Mesenchymal stem cell (in vitro differentiated cells and primary cell): Measurements from ENCODE around the gene FAM240A.

Experiments
- DNase-seq: peaks from one replicate; pipeline ENCODE4 v3.0.0-alpha.2; 2013
- H2AFZ ChIP-seq: one replicate; pipeline ENCODE4 v1.6.1; 2013; ENCODE audit warnings: low read depth, mild to moderate bottlenecking, control low read depth, inconsistent platforms, low read length, moderate library complexity
- H2AK5ac ChIP-seq: 2 replicates; pipeline ENCODE4 v1.6.1; 2013; ENCODE audit warnings: low read length, moderate library complexity, mild to moderate bottlenecking, inconsistent platforms; ENCODE audit not compliant: severe bottlenecking
- H2BK120ac ChIP-seq: one replicate; pipeline ENCODE4 v1.6.1; 2013; ENCODE audit warnings: low read depth, mild to moderate bottlenecking, inconsistent platforms, low read length, moderate library complexity
- H2BK12ac ChIP-seq, 2 experiments: one replicate each; pipeline ENCODE4 v1.6.1; 2013; ENCODE audit warnings: inconsistent platforms in 2 of 2, low read length in 2 of 2, mild to moderate bottlenecking in 2 of 2, moderate library complexity in 2 of 2, control low read depth in 1 of 2
- H2BK15ac ChIP-seq: one replicate; pipeline ENCODE4 v1.6.1; 2013; ENCODE audit warnings: mild to moderate bottlenecking, low read depth, inconsistent platforms; ENCODE audit not compliant: poor library complexity, severe bottlenecking
- H2BK5ac ChIP-seq: 2 replicates; pipeline ENCODE4 v1.6.1; 2013; ENCODE audit warnings: low read depth, mild to moderate bottlenecking, low read length, control low read depth, inconsistent platforms; ENCODE audit not compliant: poor library complexity, severe bottlenecking
- H3K14ac ChIP-seq, 2 experiments: one replicate each; pipeline ENCODE4 v1.6.1; 2013; ENCODE audit warnings: inconsistent platforms in 2 of 2, low read length in 2 of 2, control low read depth in 1 of 2, mild to moderate bottlenecking in 1 of 2, moderate library complexity in 1 of 2
- H3K18ac ChIP-seq, 2 experiments: one replicate each; pipeline ENCODE4 v1.6.1; 2013; ENCODE audit warnings: inconsistent platforms in 2 of 2, low read length in 2 of 2, control low read depth in 1 of 2, low read depth in 1 of 2, mild to moderate bottlenecking in 1 of 2
- H3K23ac ChIP-seq, 2 experiments: one replicate each; pipeline ENCODE4 v1.6.1; 2013; ENCODE audit warnings: inconsistent platforms in 2 of 2, low read length in 2 of 2, mild to moderate bottlenecking in 2 of 2, moderate library complexity in 2 of 2, control low read depth in 1 of 2
- H3K27ac ChIP-seq: 2 replicates; pipeline ENCODE4 v1.5.1; 2013; ENCODE audit warnings: mild to moderate bottlenecking, moderate library complexity, low read length, control low read depth, inconsistent platforms; ENCODE audit not compliant: poor library complexity, severe bottlenecking
- H3K27me3 ChIP-seq, 2 experiments: 2 replicates each; pipeline versions ENCODE4 v1.6.1 to v1.7.0; 2013; ENCODE audit warnings: low read length in 2 of 2, mild to moderate bottlenecking in 2 of 2, moderate library complexity in 2 of 2, control low read depth in 1 of 2, inconsistent platforms in 1 of 2; ENCODE audit not compliant: control insufficient read depth in 1 of 2, insufficient read depth in 1 of 2
- H3K36me3 ChIP-seq, 2 experiments: 2 replicates each; pipeline versions ENCODE4 v1.6.1 to v1.7.0; 2013; ENCODE audit warnings: low read length in 2 of 2, control low read depth in 1 of 2, inconsistent platforms in 1 of 2, low read depth in 1 of 2, mild to moderate bottlenecking in 1 of 2; ENCODE audit not compliant: insufficient read depth in 2 of 2, control insufficient read depth in 1 of 2
- H3K4ac ChIP-seq, 2 experiments: one replicate each; pipeline ENCODE4 v1.6.1; 2013; ENCODE audit warnings: inconsistent platforms in 2 of 2, low read length in 2 of 2, mild to moderate bottlenecking in 2 of 2, moderate library complexity in 2 of 2, control low read depth in 1 of 2, low read depth in 1 of 2
- H3K4me1 ChIP-seq: 2 replicates; pipeline ENCODE4 v1.6.1; 2013; ENCODE audit warnings: low read depth, low read length, control low read depth; ENCODE audit not compliant: control insufficient read depth, insufficient read depth
- H3K4me2 ChIP-seq: 2 replicates; pipeline ENCODE4 v1.6.1; 2013; ENCODE audit warnings: low read length, mild to moderate bottlenecking, inconsistent platforms; ENCODE audit not compliant: poor library complexity, severe bottlenecking
- H3K4me3 ChIP-seq, 2 experiments: 2 replicates each; pipeline versions ENCODE4 v1.5.1 to v1.7.0; 2013; ENCODE audit warnings: low read length in 2 of 2, mild to moderate bottlenecking in 2 of 2, control low read depth in 1 of 2, low read depth in 1 of 2; ENCODE audit not compliant: insufficient read depth in 1 of 2
- H3K79me1 ChIP-seq: replicated peaks from 2 replicates; pipeline ENCODE4 v1.6.1; 2013; ENCODE audit warnings: mild to moderate bottlenecking, control low read depth, low read length, inconsistent platforms; ENCODE audit not compliant: poor library complexity, severe bottlenecking
- H3K9ac ChIP-seq: 2 replicates; pipeline ENCODE4 v1.7.0; 2013; ENCODE audit warnings: mild to moderate bottlenecking, low read length, moderate library complexity
- H3K9me3 ChIP-seq: 2 replicates; pipeline ENCODE4 v1.7.0; 2013; ENCODE audit warnings: mild to moderate bottlenecking, low read length; ENCODE audit not compliant: control insufficient read depth
- H4K8ac ChIP-seq: one replicate; pipeline ENCODE4 v1.6.1; 2013; ENCODE audit warnings: inconsistent platforms, mild to moderate bottlenecking, low read length, moderate library complexity
- H4K91ac ChIP-seq: one replicate; pipeline ENCODE4 v1.6.1; 2013; ENCODE audit warnings: mild to moderate bottlenecking, low read length, inconsistent platforms
- WGBS: methylation state at CpG from one replicate; pipeline ENCODE4 v1.1.7; 2013; ENCODE audit warnings: mixed read lengths; 5-methylcytosine and 5-hydroxymethylcytosine counted together

FAM240A gene

DNA sequence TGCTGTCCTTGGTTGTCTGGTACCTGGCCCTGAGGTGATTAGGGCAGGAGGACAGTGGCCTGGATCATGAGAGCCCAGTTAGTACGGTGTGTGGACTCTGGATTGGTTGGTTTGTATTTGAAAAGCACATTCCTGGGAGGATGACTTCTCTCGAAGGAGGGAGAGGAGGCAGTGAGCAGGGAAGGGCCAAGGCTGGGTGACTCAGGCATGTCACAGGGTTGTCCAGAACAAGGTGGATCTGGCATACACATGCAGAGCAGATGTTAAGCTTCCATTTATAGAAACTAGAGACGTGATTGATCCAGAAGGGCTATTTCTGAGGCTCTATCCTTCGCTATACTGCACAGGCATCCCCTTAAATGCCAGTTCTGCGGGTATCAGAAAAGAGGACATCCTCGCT is 34.4 kb downstream of the FAM240A start:
- H2BK15ac ChIP-seq = no peak overlapping the region
- H3K4me2 ChIP-seq = no peak overlapping the region
- H3K27ac ChIP-seq = no peak overlapping the region
- no peak overlapping the region for H2AFZ ChIP-seq
- H3K18ac ChIP-seq = no peak overlapping the region
- peaks cover under 1 to 3% of the 10 kb centered on the region in 2 experiments for H3K27me3 ChIP-seq
- WGBS = 55% methylated on average over 6 of the region's 6 CpGs
- no peak overlapping the region for H2BK5ac ChIP-seq
- H2AK5ac ChIP-seq = no peak overlapping the region
- H2BK12ac ChIP-seq = no peak overlapping the region
- H3K9me3 ChIP-seq = peaks cover 2% of the 10 kb centered on the region
- H4K8ac ChIP-seq = no peak overlapping the region
- H3K23ac ChIP-seq = peak overlapping the region in 1 of 2 experiments; percentile 59
- H3K14ac ChIP-seq = no peak overlapping the region
- H4K91ac ChIP-seq = peak overlapping the region; percentile 78
- H3K79me1 ChIP-seq = no peaks in the 10 kb centered on the region
- H3K4me3 ChIP-seq = peak overlapping the region in 1 of 2 experiments; percentile 16
- DNase-seq = peak; percentile 11
- H3K4me1 ChIP-seq = peaks cover 3% of the 10 kb centered on the region
- H3K36me3 ChIP-seq = no peaks in the 10 kb centered on the region
- H3K9ac ChIP-seq = no peak overlapping the region
- no peak overlapping the region for H3K4ac ChIP-seq
- no peak overlapping the region for H2BK120ac ChIP-seq

DNA sequence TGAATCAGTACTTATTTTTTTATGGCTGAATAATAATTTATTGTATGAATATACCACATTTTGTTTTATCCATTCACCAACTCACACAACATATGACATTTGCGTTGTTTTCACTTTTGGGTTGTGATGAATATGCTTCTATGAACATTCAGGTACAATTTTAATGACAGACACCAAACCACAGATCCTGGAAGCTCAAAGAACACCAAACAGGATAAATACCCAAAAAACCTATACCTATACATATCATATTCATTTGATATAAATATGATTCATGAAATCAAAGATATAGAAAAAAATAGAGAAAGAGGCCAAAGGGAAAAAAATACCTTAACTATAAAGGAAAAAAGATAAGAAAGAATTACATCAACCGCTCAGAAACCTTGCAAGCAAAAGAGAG is 35.8 kb downstream of the FAM240A start:
- Histone ChIP-seq H3K18ac (no peak overlapping the region), H2BK5ac (no peak overlapping the region), H2BK15ac (no peak overlapping the region), H2BK120ac (no peak overlapping the region), H3K4me1 (peaks cover 3% of the 10 kb centered on the region), H3K27me3 (no peaks in the 10 kb centered on the region), H3K79me1 (no peaks in the 10 kb centered on the region), H2BK12ac (no peak overlapping the region), H3K14ac (no peak overlapping the region), H4K8ac (no peak overlapping the region), H3K27ac (no peak overlapping the region), H3K4ac (no peak overlapping the region), H3K4me3 (no peak overlapping the region), H3K9ac (no peak overlapping the region), H3K36me3 (no peaks in the 10 kb centered on the region), H3K9me3 (peaks cover 7% of the 10 kb centered on the region), H3K23ac (no peak overlapping the region), H4K91ac (no peak overlapping the region), H2AK5ac (no peak overlapping the region), H3K4me2 (no peak overlapping the region), H2AFZ (no peak overlapping the region)
- no peak for DNase-seq
- no CpG with 5 or more reads among the region's 2 CpGs for WGBS

- no peak overlapping the region for H3K14ac ChIP-seq
- H3K36me3 ChIP-seq = no peaks in the 10 kb centered on the region
- H3K4me3 ChIP-seq = no peak overlapping the region
- DNase-seq = no peak
- no peak overlapping the region for H3K23ac ChIP-seq
- no peak overlapping the region for H3K4ac ChIP-seq
- H2BK12ac ChIP-seq = no peak overlapping the region
- H3K9me3 ChIP-seq = peaks cover 7% of the 10 kb centered on the region
- H2AFZ ChIP-seq = no peak overlapping the region
- H3K4me2 ChIP-seq = no peak overlapping the region
- H2BK120ac ChIP-seq = no peak overlapping the region
- H3K27me3 ChIP-seq = peaks cover under 1 to 2% of the 10 kb centered on the region in 2 experiments
- no peak overlapping the region for H3K18ac ChIP-seq
- peaks cover 3% of the 10 kb centered on the region for H3K4me1 ChIP-seq
- no peak overlapping the region for H3K27ac ChIP-seq
- H2BK15ac ChIP-seq = no peak overlapping the region
- no peak overlapping the region for H2BK5ac ChIP-seq
- no peak overlapping the region for H4K91ac ChIP-seq
- no peaks in the 10 kb centered on the region for H3K79me1 ChIP-seq
- no peak overlapping the region for H3K9ac ChIP-seq
- 57% methylated on average over 2 of the region's 3 CpGs for WGBS
- H4K8ac ChIP-seq = no peak overlapping the region
- H2AK5ac ChIP-seq = no peak overlapping the region
Observed at GRCh38 chr3:46649436-46649835, 37.1 kb downstream of the FAM240A start.

DNA sequence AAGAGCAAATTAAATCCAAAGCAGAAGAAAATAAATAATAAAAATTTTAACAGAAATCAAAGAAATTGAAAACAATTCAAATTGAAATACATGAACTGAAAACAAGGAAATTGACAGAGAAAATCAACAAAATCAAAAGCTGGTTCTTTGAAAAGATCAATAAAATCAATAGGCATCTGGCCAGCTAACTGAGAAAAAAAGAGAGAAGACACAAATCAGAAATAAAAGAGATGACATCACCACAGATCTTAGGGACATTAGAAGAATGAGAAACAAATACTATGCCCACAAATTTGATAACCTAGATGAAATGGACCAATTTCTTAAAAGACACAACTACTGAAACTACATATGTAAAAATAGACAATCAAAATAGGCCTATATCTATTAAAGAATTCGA is 38.8 kb downstream of the FAM240A start:
- Histone ChIP-seq H3K9me3 (peaks cover 7% of the 10 kb centered on the region), H2BK15ac (no peak overlapping the region), H3K27ac (no peak overlapping the region), H2BK120ac (no peak overlapping the region), H3K4me1 (peaks cover 3% of the 10 kb centered on the region), H3K9ac (no peak overlapping the region), H2AFZ (no peak overlapping the region), H3K23ac (no peak overlapping the region), H3K4ac (no peak overlapping the region), H4K91ac (no peak overlapping the region), H3K27me3 (peaks cover 3 to 4% of the 10 kb centered on the region in 2 experiments), H3K4me3 (no peak overlapping the region), H3K14ac (no peak overlapping the region), H3K4me2 (no peak overlapping the region), H3K18ac (no peak overlapping the region), H2BK5ac (no peak overlapping the region), H3K36me3 (no peaks in the 10 kb centered on the region), H2BK12ac (no peak overlapping the region), H3K79me1 (no peaks in the 10 kb centered on the region), H2AK5ac (no peak overlapping the region), H4K8ac (no peak overlapping the region)
- no CpG with 5 or more reads among the region's 1 CpG for WGBS
- DNase-seq = no peak
